HEK293 (cell line): ENCODE measurements around the gene ZNF503.

Experiments used
- CTCF ChIA-PET: fragments of 350-600 bp; formaldehyde crosslinking; extraction: SDS; loops from one replicate; lab custom pipeline; 2021; ENCODE audit warnings: antibody characterized with exemption; lab: Yijun Ruan, JAX
- POLR2A ChIA-PET: fragments of 300-600 bp; formaldehyde crosslinking; extraction: SDS; loops from one replicate; lab custom pipeline; 2020; ENCODE audit warnings: antibody characterized with exemption, inconsistent platforms; lab: Yijun Ruan, JAX
- H3K27ac ChIP-seq: fragments of 200-500 bp; sonication (Bioruptor generic); 2 replicates; pipeline ENCODE4 v1.5.1; 2014; ENCODE audit warnings: low read depth, low read length, control low read depth, inconsistent platforms; ENCODE audit errors: extremely low read depth
- H3K36me3 ChIP-seq, 2 experiments: fragments of 200-500 bp in 1 of 2; sonication (Bioruptor generic) in 1 of 2; 1 replicate in 1 of 2; 2 replicates in 1 of 2; pipeline ENCODE4 v1.5.1; 2014 to 2017; ENCODE audit warnings: inconsistent platforms in 2 of 2, low read length in 2 of 2; ENCODE audit not compliant: control insufficient read depth in 2 of 2, insufficient read depth in 1 of 2
- H3K4me1 ChIP-seq: fragments of 200-500 bp; sonication (Bioruptor generic); 2 replicates; pipeline ENCODE4 v1.5.1; 2014; ENCODE audit warnings: mild to moderate bottlenecking, low read length, inconsistent platforms; ENCODE audit not compliant: control insufficient read depth, insufficient read depth
- H3K4me3 ChIP-seq: 2 replicates; pipeline ENCODE4 v1.5.1; 2011; ENCODE audit warnings: low read depth, mild to moderate bottlenecking, control low read depth, low read length, moderate library complexity
- H3K9me3 ChIP-seq: fragments of 200-500 bp; sonication (Bioruptor generic); 2 replicates; pipeline ENCODE4 v1.5.1; 2014; ENCODE audit warnings: low read depth, low read length, inconsistent platforms; ENCODE audit not compliant: control insufficient read depth, insufficient read depth
- BCL11A ChIP-seq: fragments of 450-650 bp; formaldehyde crosslinking; IDR thresholded peaks from 2 replicates; pipeline ENCODE4 v1.5.1; 2016; ENCODE audit warnings: low read depth, missing biosample characterization, missing genetic modification characterization
- IKZF3 ChIP-seq: fragments of 450-650 bp; IDR thresholded peaks from 2 replicates; pipeline ENCODE4 v1.5.0; 2018; ENCODE audit warnings: missing biosample characterization, mild to moderate bottlenecking, missing genetic modification characterization, moderate library complexity
- WT1 ChIP-seq: fragments of 450-650 bp; formaldehyde crosslinking; IDR thresholded peaks from 2 replicates; pipeline ENCODE4 v1.5.1; 2016; ENCODE audit warnings: missing biosample characterization, missing genetic modification characterization
- ZBTB21 ChIP-seq: fragments of 450-650 bp; formaldehyde crosslinking; IDR thresholded peaks from 2 replicates; pipeline ENCODE4 v1.5.1; 2017; ENCODE audit warnings: missing biosample characterization, missing genetic modification characterization
- ZIC2 ChIP-seq: fragments of 450-650 bp; formaldehyde crosslinking; IDR thresholded peaks from 2 replicates; pipeline ENCODE4 v1.5.1; 2016; ENCODE audit warnings: missing biosample characterization, missing genetic modification characterization
- ZNF121 ChIP-seq: fragments of 450-650 bp; formaldehyde crosslinking; IDR thresholded peaks from 2 replicates; pipeline ENCODE4 v1.5.1; 2016; ENCODE audit warnings: missing biosample characterization, missing genetic modification characterization
- ZNF274 ChIP-seq, 2 experiments: fragments of 200-500 bp in 1 of 2; fragments of 450-650 bp in 1 of 2; sonication (Bioruptor generic) in 1 of 2; formaldehyde crosslinking in 1 of 2; IDR thresholded peaks; 2 replicates each; pipeline versions ENCODE4 v1.5.1 to v1.6.1; 2014 to 2016; ENCODE audit warnings: borderline replicate concordance in 1 of 2, inconsistent platforms in 1 of 2, low read length in 1 of 2, missing biosample characterization in 1 of 2, missing genetic modification characterization in 1 of 2
- ZNF280C ChIP-seq: fragments of 450-650 bp; formaldehyde crosslinking; IDR thresholded peaks from 2 replicates; pipeline ENCODE4 v1.5.1; 2016; ENCODE audit warnings: missing biosample characterization, missing genetic modification characterization
- ZNF292 ChIP-seq: fragments of 450-650 bp; formaldehyde crosslinking; IDR thresholded peaks from 2 replicates; pipeline ENCODE4 v1.5.1; 2016; ENCODE audit warnings: low read depth, missing biosample characterization, missing genetic modification characterization, borderline replicate concordance
- ZNF404 ChIP-seq: fragments of 450-650 bp; formaldehyde crosslinking; IDR thresholded peaks from 2 replicates; pipeline ENCODE4 v1.5.1; 2017; ENCODE audit warnings: missing biosample characterization, missing genetic modification characterization
- TF ChIP-seq, protein P1 (sequence below): fragments of 450-650 bp; formaldehyde crosslinking; IDR thresholded peaks from 2 replicates; pipeline ENCODE4 v1.5.1; 2016; ENCODE audit warnings: missing biosample characterization, missing genetic modification characterization, borderline replicate concordance
- TF ChIP-seq, protein P2 (sequence below): fragments of 450-650 bp; formaldehyde crosslinking; IDR thresholded peaks from 2 replicates; pipeline ENCODE4 v1.5.1; 2016; ENCODE audit warnings: missing biosample characterization, missing genetic modification characterization

Gene ZNF503

DNA sequence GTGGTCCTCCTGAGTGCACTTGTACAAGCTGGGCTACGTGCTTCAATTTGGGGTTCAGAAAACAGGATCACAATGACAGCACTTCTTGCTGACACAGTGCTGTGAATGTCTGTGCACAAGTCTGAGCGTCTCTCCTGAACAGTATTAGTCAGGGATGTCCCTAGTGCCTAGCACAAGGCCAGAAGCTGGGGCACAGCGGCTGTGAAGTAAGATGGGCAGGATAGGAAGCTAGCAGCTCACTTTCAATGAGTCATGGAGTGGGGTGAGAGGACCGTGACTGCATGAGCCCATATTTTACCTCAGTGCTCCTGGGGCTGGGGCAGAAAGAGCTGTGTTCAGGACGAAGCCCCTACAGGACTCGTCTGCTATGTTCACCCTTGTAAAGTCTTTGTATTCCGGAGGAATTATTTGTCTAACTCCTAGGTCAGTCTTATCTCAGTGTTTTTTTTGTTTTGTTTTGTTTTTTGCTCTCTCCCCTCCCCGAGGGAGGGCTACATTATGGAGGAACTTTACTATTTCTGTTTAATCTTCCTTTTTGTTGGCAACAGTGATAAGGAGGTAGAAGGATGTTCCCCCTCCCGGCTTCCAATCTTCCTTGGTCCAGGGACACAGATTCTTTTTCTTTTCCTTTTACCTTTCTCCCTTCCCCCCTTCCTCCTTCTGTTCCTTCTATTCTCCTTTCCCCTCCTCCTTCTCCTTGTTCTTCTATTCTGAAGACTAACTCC is 27.0 kb upstream of the ZNF503 start (continued):
- TF ChIP-seq, protein P1, sequence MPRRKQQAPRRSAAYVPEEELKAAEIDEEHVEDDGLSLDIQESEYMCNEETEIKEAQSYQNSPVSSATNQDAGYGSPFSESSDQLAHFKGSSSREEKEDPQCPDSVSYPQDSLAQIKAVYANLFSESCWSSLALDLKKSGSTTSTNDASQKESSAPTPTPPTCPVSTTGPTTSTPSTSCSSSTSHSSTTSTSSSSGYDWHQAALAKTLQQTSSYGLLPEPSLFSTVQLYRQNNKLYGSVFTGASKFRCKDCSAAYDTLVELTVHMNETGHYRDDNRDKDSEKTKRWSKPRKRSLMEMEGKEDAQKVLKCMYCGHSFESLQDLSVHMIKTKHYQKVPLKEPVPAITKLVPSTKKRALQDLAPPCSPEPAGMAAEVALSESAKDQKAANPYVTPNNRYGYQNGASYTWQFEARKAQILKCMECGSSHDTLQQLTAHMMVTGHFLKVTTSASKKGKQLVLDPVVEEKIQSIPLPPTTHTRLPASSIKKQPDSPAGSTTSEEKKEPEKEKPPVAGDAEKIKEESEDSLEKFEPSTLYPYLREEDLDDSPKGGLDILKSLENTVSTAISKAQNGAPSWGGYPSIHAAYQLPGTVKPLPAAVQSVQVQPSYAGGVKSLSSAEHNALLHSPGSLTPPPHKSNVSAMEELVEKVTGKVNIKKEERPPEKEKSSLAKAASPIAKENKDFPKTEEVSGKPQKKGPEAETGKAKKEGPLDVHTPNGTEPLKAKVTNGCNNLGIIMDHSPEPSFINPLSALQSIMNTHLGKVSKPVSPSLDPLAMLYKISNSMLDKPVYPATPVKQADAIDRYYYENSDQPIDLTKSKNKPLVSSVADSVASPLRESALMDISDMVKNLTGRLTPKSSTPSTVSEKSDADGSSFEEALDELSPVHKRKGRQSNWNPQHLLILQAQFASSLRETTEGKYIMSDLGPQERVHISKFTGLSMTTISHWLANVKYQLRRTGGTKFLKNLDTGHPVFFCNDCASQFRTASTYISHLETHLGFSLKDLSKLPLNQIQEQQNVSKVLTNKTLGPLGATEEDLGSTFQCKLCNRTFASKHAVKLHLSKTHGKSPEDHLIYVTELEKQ = no peak
- TF ChIP-seq ZNF404 (no peak), ZIC2 (tag by site-specific recombination) (0 out of 2 replicates have a peak, but pooled peaks have one; percentile 18), ZNF274 (IDR thresholded peaks at IDR 0.05; ENCODE audit: low read length) (no peak), ZNF274 (tag by site-specific recombination; IDR thresholded peaks at IDR 0.05; ENCODE audit: borderline replicate concordance) (no peak), ZNF292 (tag by site-specific recombination) (no peak)

GRCh38 chr10:75427951-75428350 is 26.4 kb upstream of the ZNF503 start:
- POLR2A ChIA-PET = interaction anchor here (4.2 kb wide), 1 partner anchor 26 kb away, joined by 15 read pairs; the partner anchor contains the start of gene ZNF503
- no peak overlapping the region for H3K4me3 ChIP-seq
- 0 out of 2 replicates have a peak, but pooled peaks have one; percentile 7 for TF ChIP-seq IKZF3
- no peak for TF ChIP-seq ZNF280C
- CTCF ChIA-PET = interaction anchor here (0.6 to 1.7 kb wide), 3 partner anchors 9 to 55 kb away, joined by 3 read pairs; no protein-coding TSS in a partner anchor
- peaks cover 18% of the 10 kb centered on the region; the same call in 1 of the 2 replicates for H3K4me1 ChIP-seq
- H3K36me3 ChIP-seq = no peaks in the 10 kb centered on the region
- H3K9me3 ChIP-seq = no peaks in the 10 kb centered on the region
- peak overlapping the region; percentile 67; the same call in 1 of the 2 replicates for H3K27ac ChIP-seq

DNA sequence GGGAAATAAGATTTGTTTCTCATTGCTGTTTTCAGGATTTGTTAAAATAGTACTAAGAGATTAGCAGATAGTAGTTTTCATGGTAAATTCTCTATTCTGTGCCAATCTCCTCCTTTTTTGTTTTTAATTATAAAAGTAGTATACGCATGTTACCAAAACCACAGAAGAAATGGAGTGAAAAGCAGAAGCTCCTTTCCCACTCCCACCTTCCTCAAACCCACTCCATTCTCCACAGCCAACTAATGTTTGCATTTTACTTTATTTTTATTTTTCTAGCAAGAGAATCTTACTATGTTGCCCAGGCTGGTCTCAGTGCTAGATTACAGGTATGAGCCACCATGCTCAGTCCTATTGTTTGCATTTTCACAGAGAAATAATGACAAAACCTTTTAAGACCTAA is 25.3 kb upstream of the ZNF503 start:
- H3K36me3 ChIP-seq = no peaks in the 10 kb centered on the region
- no peak overlapping the region for H3K27ac ChIP-seq
- H3K4me1 ChIP-seq = peaks cover 17% of the 10 kb centered on the region; the same call in 1 of the 2 replicates
- H3K9me3 ChIP-seq = no peaks in the 10 kb centered on the region
- ChIA-PET POLR2A (interaction anchor here (0.6 kb wide), 1 partner anchor 19 kb away, joined by 3 read pairs; no protein-coding TSS in a partner anchor), CTCF (interaction anchor here (0.8 kb wide), 1 partner anchor 18 kb away, joined by 3 read pairs; no protein-coding TSS in a partner anchor)
- TF ChIP-seq WT1 (tag by site-specific recombination) (no peak), BCL11A (tag by site-specific recombination) (no peak), ZBTB21 (tag by site-specific recombination) (no peak), ZNF121 (tag by site-specific recombination) (peak; percentile 60; the same call in 1 of the 2 replicates)
- TF ChIP-seq, protein P2, sequence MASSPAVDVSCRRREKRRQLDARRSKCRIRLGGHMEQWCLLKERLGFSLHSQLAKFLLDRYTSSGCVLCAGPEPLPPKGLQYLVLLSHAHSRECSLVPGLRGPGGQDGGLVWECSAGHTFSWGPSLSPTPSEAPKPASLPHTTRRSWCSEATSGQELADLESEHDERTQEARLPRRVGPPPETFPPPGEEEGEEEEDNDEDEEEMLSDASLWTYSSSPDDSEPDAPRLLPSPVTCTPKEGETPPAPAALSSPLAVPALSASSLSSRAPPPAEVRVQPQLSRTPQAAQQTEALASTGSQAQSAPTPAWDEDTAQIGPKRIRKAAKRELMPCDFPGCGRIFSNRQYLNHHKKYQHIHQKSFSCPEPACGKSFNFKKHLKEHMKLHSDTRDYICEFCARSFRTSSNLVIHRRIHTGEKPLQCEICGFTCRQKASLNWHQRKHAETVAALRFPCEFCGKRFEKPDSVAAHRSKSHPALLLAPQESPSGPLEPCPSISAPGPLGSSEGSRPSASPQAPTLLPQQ = no peak
- H3K4me3 ChIP-seq = no peak overlapping the region
